Subcutaneous abdominal adipose tissue (tissue), 5 donors: ENCODE measurements around the gene HAUS6.
"Not testable (repeated sequence)": the region's sequence is repeated elsewhere in the genome, so short reads cannot be mapped to it uniquely, and the experiment has no call there.

Source experiments
- H3K27ac ChIP-seq: one replicate; pipeline ENCODE4 v1.7.0; 2013; ENCODE audit warnings: low read depth, mild to moderate bottlenecking, inconsistent platforms, low read length, moderate library complexity
- H3K27me3 ChIP-seq, 5 donors: one replicate each; pipeline ENCODE4 v1.7.0; 2013; ENCODE audit warnings: low read length in 5 of 5, inconsistent platforms in 1 of 5; ENCODE audit not compliant: control insufficient read depth in 5 of 5, insufficient read depth in 4 of 5
- H3K36me3 ChIP-seq, 5 donors: one replicate each; pipeline ENCODE4 v1.7.0; 2013; ENCODE audit warnings: low read length in 5 of 5; ENCODE audit not compliant: control insufficient read depth in 5 of 5, insufficient read depth in 5 of 5
- H3K4me1 ChIP-seq, 5 donors: one replicate each; pipeline ENCODE4 v1.7.0; 2013; ENCODE audit warnings: low read length in 5 of 5, mild to moderate bottlenecking in 3 of 5, moderate library complexity in 1 of 5; ENCODE audit not compliant: control insufficient read depth in 5 of 5, insufficient read depth in 5 of 5
- H3K4me3 ChIP-seq, 5 donors: one replicate each; pipeline ENCODE4 v1.7.0; 2013; ENCODE audit warnings: low read length in 5 of 5, low read depth in 1 of 5
- H3K9ac ChIP-seq, 5 donors: one replicate each; pipeline ENCODE4 v1.7.0; 2013; ENCODE audit warnings: low read length in 5 of 5, mild to moderate bottlenecking in 4 of 5, moderate library complexity in 3 of 5
- H3K9me3 ChIP-seq, 5 donors: one replicate each; pipeline ENCODE4 v1.7.0; 2013; ENCODE audit warnings: low read length in 5 of 5; ENCODE audit not compliant: control insufficient read depth in 5 of 5
- donor health status: healthy.
- donor health status: healthy.
- donor health status: healthy.
- donor health status: healthy.
- donor health status: healthy.

Gene HAUS6

DNA sequence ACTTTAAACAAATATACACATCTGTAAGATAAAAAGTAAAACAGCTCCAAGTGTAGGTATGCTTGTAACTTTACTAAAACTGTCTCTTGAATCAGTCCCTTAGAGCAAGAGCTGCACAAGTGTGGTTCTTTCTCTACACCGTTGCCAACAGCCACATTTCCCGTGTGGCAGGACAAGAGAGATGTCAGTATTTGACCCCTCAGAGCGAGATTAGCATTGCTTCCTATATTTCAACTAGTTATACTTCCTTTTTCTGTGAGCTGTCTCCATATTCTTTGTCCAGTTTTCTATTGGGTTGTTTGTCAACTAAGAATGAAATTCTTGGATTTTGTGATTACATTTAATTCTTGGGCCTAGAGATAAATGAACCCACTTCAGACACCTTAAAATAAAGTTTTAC, 16.5 kb upstream of the HAUS6 start:
- Histone ChIP-seq H3K4me3 (no peak overlapping the region), H3K9me3 (no peaks in the 10 kb centered on the region), H3K36me3 (peaks cover 51 to 97% (median 89%) of the 10 kb centered on the region in 5 donors)

GRCh38 chr9:19117039-19117716, 14.5 kb upstream of the HAUS6 start:
- Histone ChIP-seq H3K4me1 (peaks cover 2 to 41% (median 19%) of the 10 kb centered on the region in 5 donors), H3K4me3 (no peak overlapping the region), H3K9me3 (no peaks in the 10 kb centered on the region), H3K27me3 (no peaks in the 10 kb centered on the region), H3K9ac (peak overlapping the region in 2 of 5 donors; percentile 27 to 58), H3K27ac (peak overlapping the region; percentile 73), H3K36me3 (peaks cover 40 to 88% (median 74%) of the 10 kb centered on the region in 5 donors)

More for the DNA sequence above, 16.5 kb upstream of the HAUS6 start:
- H3K27me3 ChIP-seq = no peaks in the 10 kb centered on the region
- peaks cover 2 to 61% (median 37%) of the 10 kb centered on the region in 5 donors for H3K4me1 ChIP-seq
- H3K9ac ChIP-seq = peak overlapping the region in 2 of 5 donors; percentile 16 to 42
- H3K27ac ChIP-seq = peak overlapping the region; percentile 73

- peak overlapping the region; percentile 73 for H3K27ac ChIP-seq
These were observed 13.5 kb upstream of the HAUS6 start for GRCh38 chr9:19116107-19116790.

GRCh38 chr9:19114680-19115270, 12.1 kb upstream of the HAUS6 start:
- Histone ChIP-seq H3K9me3 (no peaks in the 10 kb centered on the region), H3K27me3 (no peaks in the 10 kb centered on the region), H3K4me1 (peaks cover 1 to 21% (median 11%) of the 10 kb centered on the region in 5 donors), H3K27ac (peak overlapping the region; percentile 73), H3K9ac (peak overlapping the region in 1 of 5 donors; percentile 21), H3K36me3 (peaks cover 40 to 80% (median 59%) of the 10 kb centered on the region in 5 donors), H3K4me3 (no peak overlapping the region)

More at GRCh38 chr9:19116107-19116790, 13.5 kb upstream of the HAUS6 start:
- Histone ChIP-seq H3K4me1 (peaks cover 2 to 34% (median 19%) of the 10 kb centered on the region in 5 donors), H3K36me3 (peaks cover 46 to 89% (median 74%) of the 10 kb centered on the region in 5 donors), H3K4me3 (no peak overlapping the region), H3K9ac (peak overlapping the region in 1 of 5 donors; percentile 58), H3K27me3 (no peaks in the 10 kb centered on the region), H3K9me3 (no peaks in the 10 kb centered on the region)

DNA sequence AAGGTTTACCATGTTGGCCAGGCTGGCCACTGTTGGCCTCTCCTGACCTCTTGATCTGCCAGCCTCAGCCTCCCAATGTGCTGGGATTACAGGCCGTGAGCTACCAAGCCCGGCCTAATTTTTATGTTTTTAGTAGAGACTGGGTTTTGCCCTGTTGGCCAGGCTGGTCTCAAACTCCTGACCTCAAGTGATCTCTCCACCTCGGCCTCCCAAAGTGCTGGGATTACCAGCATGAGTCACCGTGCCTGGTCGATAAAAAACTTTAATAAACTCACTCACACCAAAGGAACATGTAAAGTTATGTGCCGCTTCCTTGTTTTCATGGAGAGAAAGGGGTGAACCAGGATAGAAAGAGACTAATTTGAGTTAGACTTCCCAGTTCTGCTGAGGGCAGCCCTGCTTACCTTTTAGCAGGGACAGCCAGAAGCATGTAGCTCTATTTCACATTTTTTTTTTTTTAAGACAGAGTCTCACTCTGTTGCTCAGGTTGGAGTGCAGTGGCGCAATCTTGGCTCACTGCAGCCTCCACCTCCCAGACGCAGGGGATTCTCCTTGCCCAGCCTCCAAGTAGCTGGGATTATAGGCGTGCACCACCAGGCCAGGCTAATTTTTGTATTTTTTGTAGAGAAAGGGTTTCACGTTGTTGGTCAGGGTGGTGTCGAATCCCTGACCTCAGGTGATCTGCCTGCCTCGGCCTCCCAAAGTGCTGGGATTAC, 11.4 kb upstream of the HAUS6 start:
- peak overlapping the region; percentile 73 for H3K27ac ChIP-seq
- no peak overlapping the region for H3K4me3 ChIP-seq
- no peaks in the 10 kb centered on the region for H3K9me3 ChIP-seq
- peaks cover 0 to 14% (median 4%) of the 10 kb centered on the region in 5 donors for H3K4me1 ChIP-seq
- H3K27me3 ChIP-seq = no peaks in the 10 kb centered on the region
- H3K9ac ChIP-seq = no peak overlapping the region
- H3K36me3 ChIP-seq = peaks cover 33 to 74% (median 53%) of the 10 kb centered on the region in 5 donors

DNA sequence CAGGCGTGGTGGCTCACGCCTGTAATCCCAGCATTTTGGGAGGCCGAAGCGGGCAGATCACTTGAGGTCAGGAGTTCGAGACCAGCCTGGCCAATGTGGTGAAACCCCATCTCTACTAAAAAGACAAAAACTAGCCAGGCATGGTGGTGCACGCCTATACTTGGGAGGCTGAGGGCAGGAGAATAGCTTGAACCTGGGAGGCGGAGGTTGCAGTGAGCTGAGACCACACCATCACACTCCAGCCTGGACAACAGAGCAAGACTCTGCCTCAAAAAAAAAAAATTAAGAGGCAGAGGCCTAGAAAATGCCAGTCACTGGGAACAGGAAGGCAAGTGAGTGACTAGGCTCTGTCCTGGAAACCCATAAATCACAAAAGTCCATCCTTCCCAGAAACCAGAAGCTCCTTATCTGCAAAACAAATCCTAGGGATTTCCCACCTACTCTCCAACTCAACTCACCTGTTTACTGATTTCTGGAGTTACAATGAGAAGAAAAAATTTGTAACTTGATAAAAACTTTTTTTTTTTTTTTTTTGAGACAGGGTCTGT, 10.4 kb upstream of the HAUS6 start:
- H3K27ac ChIP-seq = peak overlapping the region; percentile 73
- not testable (repeated sequence) for H3K27me3 ChIP-seq, H3K9me3 ChIP-seq, H3K9ac ChIP-seq, H3K4me3 ChIP-seq, H3K4me1 ChIP-seq
- H3K36me3 ChIP-seq = peaks cover 30 to 71% (median 45%) of the 10 kb centered on the region in 5 donors

- peaks cover 7 to 32% (median 11%) of the 10 kb centered on the region in 5 donors for H3K36me3 ChIP-seq
- H3K9me3 ChIP-seq = no peaks in the 10 kb centered on the region
- no peak overlapping the region for H3K4me3 ChIP-seq
- no peak overlapping the region for H3K27ac ChIP-seq
- H3K27me3 ChIP-seq = no peaks in the 10 kb centered on the region
- H3K4me1 ChIP-seq = peaks cover 0 to 6% (median under 1%) of the 10 kb centered on the region in 5 donors
- H3K9ac ChIP-seq = no peak overlapping the region
These were observed 5.3 kb upstream of the HAUS6 start for GRCh38 chr9:19108038-19108437.

- Histone ChIP-seq H3K4me1 (peaks cover 0 to 20% (median 14%) of the 10 kb centered on the region in 5 donors), H3K9me3 (no peaks in the 10 kb centered on the region), H3K4me3 (no peak overlapping the region), H3K27me3 (no peaks in the 10 kb centered on the region), H3K27ac (peak overlapping the region; percentile 41), H3K36me3 (peaks cover 3 to 14% (median 4%) of the 10 kb centered on the region in 5 donors), H3K9ac (no peak overlapping the region)
These were observed 2.0 kb upstream of the HAUS6 start for GRCh38 chr9:19104515-19105282.

DNA sequence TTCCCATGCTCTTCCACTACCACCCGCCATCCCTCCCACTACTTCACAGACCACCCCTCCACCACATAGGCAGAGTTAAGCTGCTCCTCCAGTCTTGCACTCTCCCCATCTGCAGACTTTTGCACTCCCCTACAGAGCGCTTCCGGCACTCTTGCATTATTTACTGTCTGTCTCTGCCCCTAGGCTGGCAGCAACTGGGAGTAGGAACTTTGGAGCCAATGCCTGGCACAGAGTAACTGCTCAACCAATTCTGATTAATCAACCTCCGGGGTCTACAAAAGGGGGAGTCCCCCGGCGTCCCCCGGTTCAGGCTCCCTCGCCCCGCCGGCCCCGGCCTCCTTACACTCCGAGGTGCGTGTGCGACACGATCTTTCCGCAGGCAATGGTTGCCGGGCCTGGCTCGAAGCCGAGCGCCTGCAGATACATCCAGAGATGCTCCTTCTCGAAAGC, 498 bp downstream of the HAUS6 start:
- H3K27ac ChIP-seq = peak overlapping the region; percentile 78
- H3K4me1 ChIP-seq = peaks cover 0 to 20% (median 14%) of the 10 kb centered on the region in 5 donors
- peak overlapping the region; percentile 78 to 95 (median 91) for H3K4me3 ChIP-seq
- peak overlapping the region; percentile 40 to 94 (median 89) for H3K9ac ChIP-seq
- H3K36me3 ChIP-seq = peaks cover 0 to 4% (median 0%) of the 10 kb centered on the region in 5 donors
- no peaks in the 10 kb centered on the region for H3K9me3 ChIP-seq
- H3K27me3 ChIP-seq = no peaks in the 10 kb centered on the region
